IMR-90 (cell line): ENCODE measurements around the gene NOP14. TPM values are rescaled to one million over a fixed set of nuclear protein-coding genes. Genes with fewer than 3 reads are reported as not detected.

ENCODE experiments used
- ATAC-seq: fragments of 200-7000 bp; cut with Tn5 transposase; 2 replicates; pipeline ENCODE4 v1.9.1; 2020; ENCODE audit warnings: low read depth, mild to moderate bottlenecking, moderate library complexity
- BruUV-seq: library from RNA; stranded (reverse); fragments of 400-500 nt; replicated peaks from 2 replicates; lab custom pipeline; 2021; lab: Mats Ljungman, UMichigan
- CTCF ChIA-PET: fragments of 300-600 bp; formaldehyde crosslinking; extraction: SDS; loops from one replicate; lab custom pipeline; 2021; ENCODE audit warnings: antibody characterized with exemption; lab: Yijun Ruan, JAX
- POLR2A ChIA-PET: fragments of 300-600 bp; sonication (Branson Sonifier 250); formaldehyde crosslinking; loops from one replicate; lab custom pipeline; 2022; ENCODE audit warnings: antibody characterized with exemption; ENCODE audit not compliant: unreplicated experiment; lab: Charles Lee
- DNase-seq: peaks from one replicate; pipeline ENCODE4 v3.0.0; 2013
- H2AFZ ChIP-seq: replicated peaks from 2 replicates; pipeline ENCODE3; 2013; ENCODE audit warnings: low read length, mild to moderate bottlenecking; ENCODE audit not compliant: poor library complexity
- H2AK5ac ChIP-seq: 2 replicates; pipeline ENCODE4 v1.6.1; 2013; ENCODE audit warnings: low read depth, low read length, inconsistent platforms
- H2AK9ac ChIP-seq: replicated peaks from 2 replicates; pipeline ENCODE3; 2013; ENCODE audit warnings: mild to moderate bottlenecking, low read depth, low read length, moderate library complexity; ENCODE audit not compliant: poor library complexity
- H2BK120ac ChIP-seq: 2 replicates; pipeline ENCODE4 v1.6.1; 2013; ENCODE audit warnings: low read depth, low read length, inconsistent platforms
- H2BK15ac ChIP-seq: 3 replicates; pipeline ENCODE4 v1.6.1; 2013; ENCODE audit warnings: low read depth, low read length, inconsistent platforms
- H2BK20ac ChIP-seq: 2 replicates; pipeline ENCODE4 v1.6.1; 2013; ENCODE audit warnings: low read depth, mild to moderate bottlenecking, inconsistent platforms, low read length, moderate library complexity
- H2BK5ac ChIP-seq: 2 replicates; pipeline ENCODE4 v1.6.1; 2013; ENCODE audit warnings: mild to moderate bottlenecking, low read depth, low read length, inconsistent platforms; ENCODE audit not compliant: poor library complexity, severe bottlenecking
- H3K14ac ChIP-seq: replicated peaks from 2 replicates; pipeline ENCODE4 v1.6.1; 2013; ENCODE audit warnings: low read depth, low read length, inconsistent platforms
- H3K18ac ChIP-seq: 2 replicates; pipeline ENCODE4 v1.6.1; 2013; ENCODE audit warnings: low read depth, low read length, control low read depth
- H3K23ac ChIP-seq: 2 replicates; pipeline ENCODE4 v1.6.1; 2013; ENCODE audit warnings: low read depth, low read length, inconsistent platforms
- H3K27ac ChIP-seq: 2 replicates; pipeline ENCODE4 v1.5.1; 2013; ENCODE audit warnings: mild to moderate bottlenecking, control low read depth, low read length; ENCODE audit not compliant: insufficient read depth
- H3K27me3 ChIP-seq: 2 replicates; pipeline ENCODE4 v1.6.1; 2013; ENCODE audit warnings: low read length; ENCODE audit not compliant: control insufficient read depth, insufficient read depth
- H3K36me3 ChIP-seq: 2 replicates; pipeline ENCODE4 v1.6.1; 2013; ENCODE audit warnings: low read length, mixed read lengths; ENCODE audit not compliant: control insufficient read depth, insufficient read depth
- H3K4ac ChIP-seq: 2 replicates; pipeline ENCODE4 v1.6.1; 2013; ENCODE audit warnings: low read depth, low read length, inconsistent platforms
- H3K4me1 ChIP-seq: 2 replicates; pipeline ENCODE4 v1.6.1; 2013; ENCODE audit warnings: low read length, mixed read lengths; ENCODE audit not compliant: control insufficient read depth, insufficient read depth
- H3K4me2 ChIP-seq: 2 replicates; pipeline ENCODE4 v1.6.1; 2013; ENCODE audit warnings: low read depth, mild to moderate bottlenecking, control low read depth, low read length, moderate library complexity
- H3K4me3 ChIP-seq: 2 replicates; pipeline ENCODE4 v1.5.1; 2013; ENCODE audit warnings: low read depth, mild to moderate bottlenecking, control low read depth, low read length, moderate library complexity; ENCODE audit not compliant: insufficient read depth
- H3K56ac ChIP-seq: 2 replicates; pipeline ENCODE4 v1.6.1; 2013; ENCODE audit warnings: low read length, inconsistent platforms; ENCODE audit not compliant: insufficient read depth; ENCODE audit errors: extremely low read depth
- H3K79me1 ChIP-seq, 2 experiments: 2 replicates each; pipeline ENCODE4 v1.6.1; 2013; ENCODE audit warnings: low read length in 2 of 2, inconsistent platforms in 1 of 2, low read depth in 1 of 2
- H3K9ac ChIP-seq: 2 replicates; pipeline ENCODE4 v1.6.1; 2013; ENCODE audit warnings: low read depth, low read length, control low read depth
- H3K9me1 ChIP-seq: 2 replicates; pipeline ENCODE4 v1.6.1; 2013; ENCODE audit warnings: low read length, inconsistent platforms; ENCODE audit not compliant: insufficient read depth
- H3K9me3 ChIP-seq: 2 replicates; pipeline ENCODE4 v1.6.1; 2013; ENCODE audit warnings: low read length; ENCODE audit not compliant: control insufficient read depth, insufficient read depth
- H4K20me1 ChIP-seq: 2 replicates; pipeline ENCODE4 v1.6.1; 2013; ENCODE audit warnings: low read length, inconsistent platforms; ENCODE audit not compliant: insufficient read depth
- H4K5ac ChIP-seq: 2 replicates; pipeline ENCODE4 v1.6.1; 2013; ENCODE audit warnings: mild to moderate bottlenecking, low read depth, low read length, control low read depth
- H4K8ac ChIP-seq, 2 experiments: 2 replicates each; pipeline ENCODE4 v1.6.1; 2013; ENCODE audit warnings: low read depth in 2 of 2, low read length in 2 of 2, control low read depth in 1 of 2, inconsistent platforms in 1 of 2
- H4K91ac ChIP-seq: 2 replicates; pipeline ENCODE4 v1.6.1; 2013; ENCODE audit warnings: low read depth, low read length, inconsistent platforms; ENCODE audit not compliant: insufficient read depth
- CTCF ChIP-seq: conservative IDR thresholded peaks from 2 replicates; pipeline ENCODE4 v1.5.1; 2012; ENCODE audit warnings: mild to moderate bottlenecking, low read depth, low read length, improper control_type of control experiment
- ELK1 ChIP-seq: fragments of 150-350 bp; IDR thresholded peaks from 2 replicates; pipeline ENCODE4 v1.6.1; 2016; ENCODE audit warnings: low read depth, mild to moderate bottlenecking, low read length, moderate library complexity, borderline replicate concordance
- MXI1 ChIP-seq: IDR thresholded peaks from 2 replicates; pipeline ENCODE4 v1.6.1; 2012; ENCODE audit warnings: low read depth, mild to moderate bottlenecking, low read length, moderate library complexity, borderline replicate concordance
- RAD21 ChIP-seq: IDR thresholded peaks from 2 replicates; pipeline ENCODE4 v1.6.1; 2012; ENCODE audit warnings: low read length, improper control_type of control experiment
- RCOR1 ChIP-seq: IDR thresholded peaks from 2 replicates; pipeline ENCODE4 v1.6.1; 2012; ENCODE audit warnings: mild to moderate bottlenecking, low read length, improper control_type of control experiment; ENCODE audit not compliant: insufficient replicate concordance
- SMC3 ChIP-seq: fragments of 150-350 bp; IDR thresholded peaks from 2 replicates; pipeline ENCODE4 v1.6.1; 2016; ENCODE audit warnings: low read depth, mild to moderate bottlenecking, antibody characterized with exemption, low read length, moderate library complexity
- WGBS, 2 experiments: methylation state at CpG; one replicate each; pipeline versions ENCODE4 v1.1.5 to v1.1.7; 2013; ENCODE audit warnings: missing lambda C conversion rate in 2 of 2; ENCODE audit not compliant: insufficient read length in 1 of 2; ENCODE audit errors: extremely low coverage in 2 of 2; 5-methylcytosine and 5-hydroxymethylcytosine counted together
- dilution Hi-C: fragments of 300-500 bp; cut with HindIII; formaldehyde crosslinking; loops from one replicate; pipeline ENCODE4 v1.14.3; 2018; ENCODE audit warnings: low sequenced_read_pairs; ENCODE audit not compliant: unreplicated experiment
- in situ Hi-C: fragments of 300-500 bp; cut with MboI; formaldehyde crosslinking; loops from 3 replicates; pipeline ENCODE4 v1.14.3; 2019; ENCODE audit warnings: low sequenced_read_pairs, inconsistent platforms, mixed read lengths
- intact Hi-C: fragments of 100-400 bp; cut with micrococcal nuclease; formaldehyde crosslinking; loops from 2 replicates; pipeline ENCODE4 v1.10.0; 2022
- polyA plus RNA-seq, 3 experiments: library from polyadenylated mRNA; depleted of rRNA; stranded (reverse); fragments of >200 nt; gene quantifications; 2 replicates each; pipeline ENCODE4 v1.2.3, GENCODE V29; 2012; ENCODE audit warnings: low replicate concordance in 1 of 3
- total RNA-seq: library from RNA; depleted of rRNA; stranded (reverse); fragments of >200 nt; gene quantifications from 2 replicates; pipeline ENCODE4 v1.2.3, GENCODE V29; 2012

NOP14 gene
- total and polyA plus RNA-seq, 2 of the 4 experiments (the other 2 are of a cell fraction), result 10.9 to 12.6 TPM

GRCh38 chr4:2905544-2905943 lies 57.7 kb downstream of the NOP14 start:
- Histone ChIP-seq H3K9me1 (peaks cover 22% of the 10 kb centered on the region), H3K4me3 (no peak overlapping the region), H2BK20ac (no peak overlapping the region), H2BK120ac (no peak overlapping the region), H2BK5ac (no peak overlapping the region), H3K4me2 (no peak overlapping the region), H3K56ac (no peak overlapping the region), H2AFZ (no peak overlapping the region), H3K27ac (no peak overlapping the region), H3K9ac (no peak overlapping the region), H4K91ac (no peak overlapping the region), H2AK9ac (no peak overlapping the region), H2BK15ac (no peak overlapping the region), H3K4me1 (peaks cover 4% of the 10 kb centered on the region), H4K8ac (no peak overlapping the region), H4K5ac (no peak overlapping the region), H3K23ac (no peak overlapping the region), H4K20me1 (peaks cover 20% of the 10 kb centered on the region), H3K14ac (no peak overlapping the region), H3K27me3 (no peaks in the 10 kb centered on the region), H3K9me3 (no peaks in the 10 kb centered on the region), H3K79me1 (peaks cover 26 to 67% of the 10 kb centered on the region in 2 experiments), H3K36me3 (peaks cover 67% of the 10 kb centered on the region), H2AK5ac (no peak overlapping the region), H3K4ac (no peak overlapping the region), H3K18ac (no peak overlapping the region)
- CTCF ChIA-PET, result no interaction called here
- no TSS peak for BruUV-seq
- dilution Hi-C loops (no loop called here), intact Hi-C loops (no loop called here), in situ Hi-C loops (no loop called here)
- DNase-seq, result no peak
- POLR2A ChIA-PET, result no interaction called here
- TF ChIP-seq RAD21 (no peak), ELK1 (no peak), MXI1 (no peak), CTCF (no peak), RCOR1 (no peak), SMC3 (no peak)
- 95% methylated on average over 8 of the region's 13 CpGs; no CpG with 5 or more reads in 1 of the 2 experiments for WGBS, 2 experiments
- no peak for ATAC-seq
